IPS-18a (cell line): ENCODE results near the gene GLT6D1.
A peak's percentile ranks its signal among the peaks of the same experiment; 100 is the strongest.
"Not testable (repeated sequence)": the region's sequence is repeated elsewhere in the genome, so short reads cannot be mapped to it uniquely, and the experiment has no call there.

Source experiments
- H3K27ac ChIP-seq: one replicate; pipeline ENCODE4 v1.5.1; 2013; ENCODE audit warnings: low read length
- H3K27me3 ChIP-seq: one replicate; pipeline ENCODE4 v1.6.1; 2013; ENCODE audit warnings: mild to moderate bottlenecking, low read length; ENCODE audit not compliant: control insufficient read depth, insufficient read depth
- H3K36me3 ChIP-seq: one replicate; pipeline ENCODE4 v1.6.1; 2013; ENCODE audit warnings: low read depth, low read length; ENCODE audit not compliant: control insufficient read depth
- H3K4me1 ChIP-seq: one replicate; pipeline ENCODE4 v1.6.1; 2013; ENCODE audit warnings: low read depth, low read length; ENCODE audit not compliant: control insufficient read depth
- H3K4me3 ChIP-seq: one replicate; pipeline ENCODE4 v1.5.1; 2013; ENCODE audit warnings: low read length
- H3K9ac ChIP-seq: one replicate; pipeline ENCODE4 v1.6.1; 2013; ENCODE audit warnings: mild to moderate bottlenecking, low read length, moderate library complexity
- H3K9me3 ChIP-seq: one replicate; pipeline ENCODE4 v1.6.1; 2013; ENCODE audit warnings: low read depth, low read length; ENCODE audit not compliant: control insufficient read depth

Gene GLT6D1

GRCh38 chr9:135673941-135674340 is 34.6 kb upstream of the GLT6D1 start:
- Histone ChIP-seq H3K27ac (no peak overlapping the region), H3K27me3 (no peaks in the 10 kb centered on the region), H3K4me3 (no peak overlapping the region), H3K4me1 (no peaks in the 10 kb centered on the region), H3K36me3 (no peaks in the 10 kb centered on the region), H3K9ac (no peak overlapping the region), H3K9me3 (no peaks in the 10 kb centered on the region)

- not testable (repeated sequence) for H3K9me3 ChIP-seq, H3K27ac ChIP-seq, H3K9ac ChIP-seq, H3K27me3 ChIP-seq, H3K4me3 ChIP-seq, H3K4me1 ChIP-seq, H3K36me3 ChIP-seq
Measured at GRCh38 chr9:135672786-135673185, 33.4 kb upstream of the GLT6D1 start.

- Histone ChIP-seq H3K9me3 (no peaks in the 10 kb centered on the region), H3K4me3 (peak overlapping the region; percentile 34), H3K9ac (no peak overlapping the region), H3K27me3 (no peaks in the 10 kb centered on the region), H3K27ac (no peak overlapping the region), H3K36me3 (no peaks in the 10 kb centered on the region), H3K4me1 (no peaks in the 10 kb centered on the region)
Measured at GRCh38 chr9:135671591-135672041, 32.3 kb upstream of the GLT6D1 start.

GRCh38 chr9:135670721-135671590 is 31.6 kb upstream of the GLT6D1 start:
- Histone ChIP-seq H3K4me1 (no peaks in the 10 kb centered on the region), H3K9me3 (no peaks in the 10 kb centered on the region), H3K27ac (no peak overlapping the region), H3K9ac (no peak overlapping the region), H3K4me3 (no peak overlapping the region), H3K27me3 (no peaks in the 10 kb centered on the region), H3K36me3 (no peaks in the 10 kb centered on the region)

- Histone ChIP-seq H3K36me3 (no peaks in the 10 kb centered on the region), H3K4me3 (no peak overlapping the region), H3K9ac (no peak overlapping the region), H3K27ac (no peak overlapping the region), H3K9me3 (no peaks in the 10 kb centered on the region), H3K4me1 (no peaks in the 10 kb centered on the region), H3K27me3 (no peaks in the 10 kb centered on the region)
Measured at GRCh38 chr9:135669616-135670285, 30.4 kb upstream of the GLT6D1 start.

- not testable (repeated sequence) for H3K9me3 ChIP-seq, H3K9ac ChIP-seq, H3K27me3 ChIP-seq, H3K27ac ChIP-seq, H3K4me3 ChIP-seq, H3K36me3 ChIP-seq, H3K4me1 ChIP-seq
Measured at GRCh38 chr9:135669018-135669417, 29.7 kb upstream of the GLT6D1 start.

- Histone ChIP-seq H3K9ac (no peak overlapping the region), H3K4me1 (peaks cover 2% of the 10 kb centered on the region), H3K36me3 (no peaks in the 10 kb centered on the region), H3K4me3 (no peak overlapping the region), H3K27me3 (no peaks in the 10 kb centered on the region), H3K27ac (no peak overlapping the region), H3K9me3 (no peaks in the 10 kb centered on the region)
Measured at GRCh38 chr9:135667463-135668001, 28.2 kb upstream of the GLT6D1 start.

- H3K27ac ChIP-seq = no peak overlapping the region
- no peaks in the 10 kb centered on the region for H3K27me3 ChIP-seq
- no peaks in the 10 kb centered on the region for H3K9me3 ChIP-seq
- no peak overlapping the region for H3K4me3 ChIP-seq
- no peak overlapping the region for H3K9ac ChIP-seq
- H3K36me3 ChIP-seq = no peaks in the 10 kb centered on the region
- peaks cover 2% of the 10 kb centered on the region for H3K4me1 ChIP-seq
Measured at GRCh38 chr9:135666534-135667462, 27.5 kb upstream of the GLT6D1 start.

- Histone ChIP-seq H3K27ac (no peak overlapping the region), H3K9ac (no peak overlapping the region), H3K27me3 (no peaks in the 10 kb centered on the region), H3K9me3 (no peaks in the 10 kb centered on the region), H3K4me1 (peaks cover 2% of the 10 kb centered on the region), H3K4me3 (no peak overlapping the region), H3K36me3 (no peaks in the 10 kb centered on the region)
Measured at GRCh38 chr9:135665795-135666189, 26.5 kb upstream of the GLT6D1 start.

GRCh38 chr9:135664801-135665794 is 25.8 kb upstream of the GLT6D1 start:
- H3K27me3 ChIP-seq = no peaks in the 10 kb centered on the region
- H3K36me3 ChIP-seq = no peaks in the 10 kb centered on the region
- no peaks in the 10 kb centered on the region for H3K9me3 ChIP-seq
- no peak overlapping the region for H3K27ac ChIP-seq
- H3K4me1 ChIP-seq = peaks cover 2% of the 10 kb centered on the region
- H3K9ac ChIP-seq = no peak overlapping the region
- no peak overlapping the region for H3K4me3 ChIP-seq
